AG04450 (cell line): ENCODE measurements around the gene TEX101. TPM values are rescaled to one million over a fixed set of nuclear protein-coding genes. Genes with fewer than 3 reads are reported as not detected.
"Not testable (repeated sequence)": the region's sequence is repeated elsewhere in the genome, so short reads cannot be mapped to it uniquely, and the experiment has no call there.

ENCODE experiments used
- CTCF ChIA-PET: fragments of 300-600, 350-600 bp; formaldehyde crosslinking; extraction: SDS; loops from one replicate; lab custom pipeline; 2022; ENCODE audit warnings: antibody characterized with exemption, inconsistent platforms; lab: Charles Lee
- POLR2A ChIA-PET: fragments of 350-600 bp; formaldehyde crosslinking; extraction: SDS; loops from one replicate; lab custom pipeline; 2021; ENCODE audit warnings: antibody characterized with exemption, inconsistent platforms; lab: Yijun Ruan, JAX
- DNase-seq: peaks from one replicate; pipeline ENCODE4 v3.0.0-alpha.2; 2011; ENCODE audit warnings: low read depth, low spot score
- H3K27ac ChIP-seq: one replicate; pipeline ENCODE4 v1.5.1; 2012; ENCODE audit warnings: low read depth, low read length, control low read depth
- H3K27me3 ChIP-seq: one replicate; pipeline ENCODE4 v1.6.0; 2012; ENCODE audit warnings: low read length; ENCODE audit not compliant: control insufficient read depth, insufficient read depth
- H3K4me3 ChIP-seq: 2 replicates; pipeline ENCODE4 v1.5.1; 2011; ENCODE audit warnings: mild to moderate bottlenecking, low read depth, low read length, control low read depth
- H3K9me3 ChIP-seq: 2 replicates; pipeline ENCODE4 v1.5.1; 2012; ENCODE audit warnings: low read length; ENCODE audit not compliant: control insufficient read depth, insufficient read depth
- CTCF ChIP-seq: IDR thresholded peaks from 2 replicates; pipeline ENCODE4 v1.5.1; 2011; ENCODE audit warnings: low read depth, low read length, control low read depth, inconsistent platforms
- polyA plus RNA-seq: library from polyadenylated mRNA; depleted of rRNA; stranded (reverse); fragments of >200 nt; gene quantifications from 2 replicates; pipeline ENCODE4 v1.2.3, GENCODE V29; 2011

TEX101 gene
- polyA plus RNA-seq, 1 experiment, result not detected

GRCh38 chr19:43380008-43380407 is 34.7 kb upstream of the TEX101 start:
- Histone ChIP-seq H3K4me3 (no peak overlapping the region), H3K27me3 (peaks cover 18% of the 10 kb centered on the region), H3K27ac (no peak overlapping the region), H3K9me3 (no peaks in the 10 kb centered on the region)
- no peak for TF ChIP-seq CTCF
- ChIA-PET POLR2A (no interaction called here), CTCF (no interaction called here)
- no peak for DNase-seq

GRCh38 chr19:43380771-43381386 is 33.8 kb upstream of the TEX101 start:
- Histone ChIP-seq H3K27me3 (peaks cover 18% of the 10 kb centered on the region), H3K4me3 (no peak overlapping the region), H3K27ac (no peak overlapping the region), H3K9me3 (no peaks in the 10 kb centered on the region)
- TF ChIP-seq CTCF, result no peak
- CTCF ChIA-PET, result no interaction called here
- no peak for DNase-seq
- POLR2A ChIA-PET, result interaction anchor here (0.6 kb wide), 1 partner anchor 26 kb away, joined by 4 read pairs; no protein-coding TSS in a partner anchor

GRCh38 chr19:43382586-43383216 is 32.0 kb upstream of the TEX101 start:
- H3K27ac ChIP-seq, H3K4me3 ChIP-seq, DNase-seq, H3K9me3 ChIP-seq, CTCF ChIA-PET: not testable (repeated sequence)
- POLR2A ChIA-PET, result interaction anchor here (0.6 kb wide), 1 partner anchor 34 kb away, joined by 3 read pairs; no protein-coding TSS in a partner anchor
- H3K27me3 ChIP-seq, result peaks cover 18% of the 10 kb centered on the region

GRCh38 chr19:43383254-43383653 is 31.4 kb upstream of the TEX101 start:
- H3K27ac ChIP-seq, H3K4me3 ChIP-seq, H3K9me3 ChIP-seq, DNase-seq, CTCF ChIA-PET, POLR2A ChIA-PET: not testable (repeated sequence)
- H3K27me3 ChIP-seq, result peaks cover 18% of the 10 kb centered on the region

- H3K27me3 ChIP-seq, result peaks cover 18% of the 10 kb centered on the region
- H3K9me3 ChIP-seq, CTCF ChIA-PET, POLR2A ChIA-PET, H3K4me3 ChIP-seq, H3K27ac ChIP-seq, DNase-seq: not testable (repeated sequence)
These were observed 30.9 kb upstream of the TEX101 start for GRCh38 chr19:43383759-43384158.

- CTCF ChIA-PET, DNase-seq, H3K27me3 ChIP-seq, H3K9me3 ChIP-seq, H3K27ac ChIP-seq, H3K4me3 ChIP-seq, POLR2A ChIA-PET: not testable (repeated sequence)
These were observed 23.7 kb upstream of the TEX101 start for GRCh38 chr19:43390903-43391551.

- H3K27me3 ChIP-seq, POLR2A ChIA-PET, H3K4me3 ChIP-seq, DNase-seq, H3K27ac ChIP-seq, H3K9me3 ChIP-seq, CTCF ChIA-PET: not testable (repeated sequence)
These were observed 23.1 kb upstream of the TEX101 start for GRCh38 chr19:43391552-43391935.

GRCh38 chr19:43393501-43393900 is 21.2 kb upstream of the TEX101 start:
- H3K27me3 ChIP-seq, H3K4me3 ChIP-seq, POLR2A ChIA-PET, CTCF ChIA-PET, DNase-seq, H3K9me3 ChIP-seq, H3K27ac ChIP-seq: not testable (repeated sequence)
